ENCODE measurements around the gene PRR5L. TPM values are rescaled to one million over a fixed set of nuclear protein-coding genes. Genes with fewer than 3 reads are reported as not detected.
"Not testable (repeated sequence)": the region's sequence is repeated elsewhere in the genome, so short reads cannot be mapped to it uniquely, and the experiment has no call there.

The PRR5L gene
- polyA plus RNA-seq, 3 donors: 0.75 to 7.3 (median 2.8) TPM

DNA sequence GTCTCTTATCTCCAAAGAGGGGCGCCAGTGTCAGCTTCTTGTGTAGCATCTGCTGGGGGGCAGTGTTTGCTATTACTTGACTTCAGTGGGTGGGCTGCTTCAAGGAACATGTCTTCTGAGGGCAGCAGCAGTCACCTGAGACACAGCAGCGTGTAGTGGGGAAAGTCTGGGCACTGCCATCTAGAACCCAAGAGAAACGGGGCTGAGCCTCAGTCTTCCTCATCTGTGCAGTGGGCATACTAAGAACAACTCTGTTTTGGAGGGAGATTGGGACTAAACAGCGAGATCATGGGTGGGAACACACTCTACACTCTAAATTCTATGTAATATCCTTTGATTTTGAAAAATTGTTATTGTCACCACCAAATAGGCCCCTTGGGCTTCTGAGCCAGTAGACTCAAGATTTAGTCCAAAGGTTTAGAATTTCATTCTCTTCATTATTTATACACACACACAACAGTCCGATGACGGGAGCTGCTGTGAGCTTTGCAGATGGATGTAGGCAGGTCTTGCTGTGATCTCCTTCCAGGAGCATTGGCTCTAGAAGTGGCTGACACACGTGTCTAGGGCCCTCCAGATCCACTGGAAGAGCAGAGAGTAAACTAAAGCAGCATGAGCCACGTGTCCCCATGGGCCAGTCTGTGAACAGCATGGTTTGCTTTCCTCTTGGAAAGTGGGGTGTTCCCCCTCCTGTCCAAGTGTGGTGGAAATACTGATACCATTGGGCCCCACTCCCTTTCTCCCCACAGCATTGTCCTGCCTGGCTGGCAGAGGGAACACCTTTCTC lies 162.2 kb downstream of the PRR5L start:
- 75 to 89% (median 89%) methylated on average over 8 of the region's 8 CpGs for WGBS, 3 donors
- H3K27ac ChIP-seq (ENCODE audit: low read depth, low read length): no peak overlapping the region

DNA sequence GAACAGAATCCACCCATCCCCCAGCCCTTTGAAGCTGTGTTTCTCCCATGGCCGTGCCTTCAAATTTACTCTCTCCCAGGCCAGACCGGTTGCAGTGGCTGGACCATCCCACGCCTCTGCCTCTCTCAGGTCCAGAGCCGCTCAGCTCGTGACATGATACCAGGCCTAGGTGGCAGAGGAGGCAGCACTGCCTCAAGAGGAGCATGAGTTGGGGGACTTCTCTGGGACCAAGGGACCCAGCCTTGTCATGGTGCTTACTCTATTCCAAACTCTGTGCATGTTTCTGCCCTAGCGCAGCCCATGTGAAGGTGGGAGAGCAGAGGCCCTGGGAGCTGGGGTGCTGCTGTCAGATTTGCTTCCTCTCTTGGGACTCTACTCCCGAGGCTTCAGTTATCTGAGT lies 163.0 kb downstream of the PRR5L start:
- no peak overlapping the region for H3K27ac ChIP-seq (ENCODE audit: low read depth, low read length)
- 77 to 93% (median 87%) methylated on average over 7 of the region's 7 CpGs for WGBS, 3 donors

DNA sequence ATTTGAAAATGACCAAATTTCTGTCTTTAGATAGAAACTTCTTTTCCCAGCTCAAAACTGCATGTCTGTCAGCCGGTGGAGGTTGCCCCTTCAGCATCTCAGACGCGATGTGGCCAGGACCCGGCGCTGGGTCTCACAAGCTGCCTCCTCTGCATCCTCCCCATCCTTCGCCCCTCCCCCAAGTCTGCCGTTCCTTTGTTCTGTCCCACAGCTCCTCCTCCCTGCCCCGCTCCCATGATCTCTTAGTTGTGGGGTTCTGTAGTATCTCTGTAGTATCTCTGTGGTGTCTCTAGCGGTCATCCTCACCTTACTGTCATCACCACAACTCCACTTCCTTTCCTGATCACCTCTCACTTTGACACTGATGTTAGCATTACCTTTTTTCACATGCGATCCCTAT lies 164.1 kb downstream of the PRR5L start:
- H3K27ac ChIP-seq (ENCODE audit: low read depth, low read length): no peak overlapping the region
- 64 to 92% (median 88%) methylated on average over 10 of the region's 10 CpGs for WGBS, 3 donors

DNA sequence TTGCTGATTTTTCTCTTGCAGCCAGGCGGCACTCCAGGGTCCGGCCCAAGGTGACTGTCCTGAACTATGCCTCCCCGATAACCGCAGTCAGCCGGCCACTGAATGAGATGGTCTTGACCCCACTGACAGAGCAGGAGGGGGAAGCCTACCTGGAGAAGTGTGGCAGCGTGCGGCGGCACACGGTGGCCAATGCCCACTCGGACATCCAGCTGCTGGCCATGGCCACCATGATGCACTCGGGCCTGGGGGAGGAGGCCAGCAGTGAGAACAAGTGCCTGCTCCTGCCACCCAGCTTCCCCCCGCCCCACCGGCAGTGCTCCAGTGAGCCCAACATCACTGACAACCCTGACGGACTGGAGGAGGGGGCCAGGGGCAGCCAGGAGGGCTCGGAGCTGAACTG lies 166.2 kb downstream of the PRR5L start:
- no peak overlapping the region for H3K27ac ChIP-seq (ENCODE audit: low read depth, low read length)
- 93 to 96% (median 96%) methylated on average over 15 of the region's 15 CpGs for WGBS, 3 donors

DNA sequence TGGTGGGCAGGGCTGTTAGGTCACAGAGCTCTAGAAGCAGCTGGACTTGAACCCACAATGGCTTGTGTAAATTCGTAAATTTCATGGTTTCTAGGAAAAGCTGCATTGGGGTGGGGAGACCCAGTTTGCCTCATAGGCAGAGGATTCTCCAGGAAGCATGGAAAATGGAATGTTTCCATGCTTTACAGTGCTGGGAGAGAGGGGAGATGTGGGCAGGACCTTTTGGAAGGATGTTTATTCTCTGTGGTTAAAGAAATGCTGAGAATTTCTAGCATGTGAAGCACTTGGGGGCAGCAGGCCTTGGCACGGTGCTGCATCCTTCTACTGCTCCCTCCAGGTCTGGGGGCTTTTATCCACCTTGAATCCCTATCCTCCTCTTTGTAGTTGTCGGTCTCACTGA lies 167.7 kb downstream of the PRR5L start:
- no peak overlapping the region for H3K27ac ChIP-seq (ENCODE audit: low read depth, low read length)
- 53 to 83% (median 79%) methylated on average over 3 of the region's 3 CpGs for WGBS, 3 donors

DNA sequence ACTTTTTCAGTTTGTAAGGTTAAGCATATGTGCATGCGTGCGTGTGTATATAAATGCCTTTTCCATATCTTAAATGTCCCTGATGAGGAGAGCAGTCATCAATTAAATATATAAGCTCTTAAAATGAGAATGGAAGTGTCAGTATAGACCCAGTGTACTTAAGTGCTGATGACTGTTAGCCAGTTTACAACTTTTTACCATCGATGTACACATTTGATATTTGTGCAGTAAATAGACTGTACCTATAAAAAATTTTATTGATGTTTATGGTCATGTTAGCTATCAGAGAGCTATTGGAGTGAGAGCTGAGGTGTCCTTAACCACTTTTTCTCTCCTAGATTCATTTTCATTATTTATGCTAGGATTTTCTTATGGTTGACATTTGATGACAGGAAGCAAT lies 168.6 kb downstream of the PRR5L start:
- H3K27ac ChIP-seq (ENCODE audit: low read depth, low read length): no peak overlapping the region
- 78 to 91% (median 82%) methylated on average over 3 of the region's 3 CpGs for WGBS, 3 donors

DNA sequence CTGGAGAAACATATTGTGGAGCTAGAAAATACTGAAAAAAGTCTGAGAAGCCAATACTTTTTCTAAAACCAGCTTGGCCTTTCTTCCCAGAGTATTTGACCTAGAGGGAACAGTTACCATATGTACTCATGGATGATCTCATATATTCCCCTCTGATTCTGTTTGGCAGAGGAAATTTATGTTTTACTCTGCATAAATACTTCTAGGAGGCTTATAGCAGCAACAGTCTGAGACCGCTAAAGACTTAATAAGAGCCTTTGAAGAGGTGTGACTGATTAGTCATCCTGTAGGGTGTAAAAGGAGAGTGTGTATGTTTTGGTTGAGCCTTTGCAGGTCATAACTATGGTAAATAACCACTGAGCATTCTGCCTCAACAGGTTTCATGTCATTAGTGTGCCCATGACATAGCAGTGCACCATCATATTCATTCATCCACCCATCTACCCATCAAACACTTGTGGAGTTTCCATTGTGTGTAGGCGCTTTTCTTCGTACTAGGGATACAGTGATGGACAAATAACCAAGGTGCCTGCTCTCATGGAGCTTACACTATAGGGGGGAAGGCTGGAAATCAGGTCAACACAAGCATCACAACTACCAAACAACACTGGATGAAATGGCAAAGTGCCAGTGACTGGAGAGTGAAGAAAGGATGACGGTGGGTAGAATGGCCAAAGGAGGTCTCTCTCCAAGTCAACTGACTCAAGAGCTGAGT lies 169.5 kb downstream of the PRR5L start:
- WGBS, 3 donors: 95 to 97% (median 96%) methylated on average over 4 of the region's 4 CpGs
- no peak overlapping the region for H3K27ac ChIP-seq (ENCODE audit: low read depth, low read length)

DNA sequence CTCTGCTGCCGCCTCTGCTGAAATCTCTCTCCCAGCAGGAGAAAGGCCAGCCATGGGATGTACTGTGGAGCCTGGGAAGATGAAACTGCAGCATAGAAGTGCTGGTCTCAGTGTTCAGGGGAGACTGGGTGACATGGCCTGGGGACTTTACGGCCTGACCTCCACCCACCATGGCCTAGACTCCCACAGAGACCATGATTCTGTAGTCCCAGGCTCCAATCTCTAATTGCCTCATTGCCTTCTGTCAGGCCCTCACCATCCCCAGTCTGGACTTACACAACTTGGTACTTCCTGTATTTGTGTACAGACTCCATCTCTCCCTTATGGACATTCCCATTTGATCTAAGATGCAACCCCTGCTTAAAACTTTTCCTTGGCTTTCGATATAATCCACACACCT lies 170.9 kb downstream of the PRR5L start:
- 94 to 100% (median 98%) methylated on average over 3 of the region's 3 CpGs for WGBS, 3 donors

DNA sequence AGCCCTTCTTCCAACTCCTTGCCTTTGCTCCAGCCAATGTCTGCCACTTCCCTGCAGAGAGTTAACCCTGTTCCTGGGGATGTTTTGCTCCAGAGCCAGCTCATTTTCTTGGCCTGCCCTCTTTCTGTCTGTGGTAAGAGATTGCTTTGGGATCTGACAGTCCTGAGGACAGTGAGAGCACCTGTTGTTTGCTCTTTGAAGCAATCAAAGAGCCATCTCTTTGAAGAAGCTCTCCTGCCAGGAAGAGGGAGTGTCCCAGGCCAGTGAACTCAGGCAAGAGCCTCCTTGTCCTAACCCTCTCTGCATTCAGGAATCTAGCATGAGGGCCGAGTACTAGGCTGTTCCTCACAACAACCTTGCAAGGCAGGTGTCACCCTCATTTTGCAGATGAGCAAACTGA lies 171.8 kb downstream of the PRR5L start:
- H3K27ac ChIP-seq (ENCODE audit: low read depth, low read length): no peak overlapping the region
- WGBS, 3 donors: 77 to 95% (median 89%) methylated on average over 1 of the region's 1 CpG

More for the DNA sequence above, 170.9 kb downstream of the PRR5L start:
- H3K27ac ChIP-seq (ENCODE audit: low read depth, low read length): no peak overlapping the region

DNA sequence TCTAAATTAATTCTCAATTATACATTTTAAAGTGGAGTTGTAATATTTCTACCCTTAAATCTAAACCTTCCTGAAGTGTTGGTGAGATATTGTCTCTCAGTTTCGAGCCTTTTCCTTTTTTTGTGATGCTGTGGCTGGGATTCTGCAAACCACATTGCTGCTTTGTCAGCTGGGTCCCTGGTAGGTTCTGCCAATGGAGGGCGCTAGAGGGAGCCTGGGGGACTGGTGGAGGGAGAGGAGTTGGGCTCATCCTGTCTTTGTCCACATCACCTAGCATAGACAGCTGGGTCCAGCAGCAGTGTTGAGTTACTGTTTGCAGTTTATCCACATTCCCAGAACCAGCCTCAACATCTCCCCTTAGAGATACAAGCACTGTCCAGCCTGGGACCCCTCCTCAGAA lies 173.0 kb downstream of the PRR5L start:
- H3K27ac ChIP-seq (ENCODE audit: low read depth, low read length): no peak overlapping the region

DNA sequence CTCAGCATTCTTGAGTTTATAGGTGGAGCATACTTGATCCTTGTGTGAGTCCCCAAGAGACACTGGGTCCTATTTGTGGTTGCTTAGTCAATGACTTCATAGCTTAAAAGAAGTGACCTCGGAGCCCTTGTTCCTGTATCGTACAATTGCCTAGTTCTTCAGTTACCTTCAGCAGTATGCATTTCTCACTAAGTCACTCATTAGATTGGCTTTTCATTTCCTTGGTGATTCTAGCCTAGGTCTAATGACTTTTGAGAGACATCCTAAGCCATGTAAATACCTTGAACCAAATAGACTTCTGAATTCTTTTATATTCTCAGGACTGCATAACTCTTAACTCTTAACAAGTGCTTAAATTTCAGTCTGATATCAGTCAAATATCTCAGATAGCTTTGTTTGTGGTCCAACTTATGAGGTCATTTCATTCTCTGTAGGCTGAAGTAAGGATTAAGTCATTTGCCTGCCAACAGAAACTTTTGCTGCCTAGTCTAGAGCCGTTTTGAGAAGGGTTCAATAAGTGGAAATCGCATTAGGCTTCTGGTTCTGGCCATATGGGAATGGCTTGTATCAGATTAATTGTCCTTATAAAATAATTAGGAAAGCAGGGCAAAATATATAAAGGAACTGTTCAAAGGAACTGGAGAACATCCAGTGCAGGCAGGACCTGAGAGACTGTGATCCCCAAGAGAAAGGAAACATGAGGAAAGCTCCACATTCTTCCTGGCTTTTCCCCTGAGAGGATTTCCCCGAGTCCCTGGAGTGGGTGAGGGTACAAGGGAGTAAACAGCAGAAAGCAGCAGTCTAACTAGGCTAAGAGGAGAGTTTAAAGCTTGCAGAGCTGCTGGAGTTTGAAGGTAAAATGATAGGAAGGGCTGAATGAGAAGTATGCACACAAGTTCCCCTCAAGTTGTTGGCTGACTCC lies 174.1 kb downstream of the PRR5L start:
- no peak overlapping the region for H3K27ac ChIP-seq (ENCODE audit: low read depth, low read length)
- 42 to 58% (median 45%) methylated on average over 5 of the region's 5 CpGs for WGBS, 3 donors

More for the DNA sequence above, 173.0 kb downstream of the PRR5L start:
- WGBS, 3 donors: 58 to 67% (median 60%) methylated on average over 2 of the region's 2 CpGs

DNA sequence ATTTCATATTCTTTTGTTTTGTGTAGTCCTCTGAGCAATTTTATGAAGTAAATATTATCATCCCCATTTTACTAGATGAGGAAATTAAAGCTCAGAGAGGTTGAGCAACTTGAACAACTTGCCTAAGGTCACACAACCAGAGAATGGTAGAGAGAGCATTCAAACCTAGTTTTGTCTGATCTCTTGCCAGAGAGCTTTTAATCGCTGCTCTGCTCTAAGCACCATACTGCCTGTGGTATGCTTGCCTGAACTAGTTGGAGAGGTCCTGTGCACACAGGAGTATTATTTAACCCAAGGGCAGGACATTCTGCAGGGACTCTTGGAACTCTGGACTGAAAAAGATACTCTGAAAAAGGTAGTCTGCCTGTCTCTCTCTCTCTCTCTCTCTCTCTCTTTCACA lies 175.5 kb downstream of the PRR5L start:
- no peak overlapping the region for H3K27ac ChIP-seq (ENCODE audit: low read depth, low read length)
- 62 to 95% (median 85%) methylated on average over 1 of the region's 1 CpG for WGBS, 3 donors

DNA sequence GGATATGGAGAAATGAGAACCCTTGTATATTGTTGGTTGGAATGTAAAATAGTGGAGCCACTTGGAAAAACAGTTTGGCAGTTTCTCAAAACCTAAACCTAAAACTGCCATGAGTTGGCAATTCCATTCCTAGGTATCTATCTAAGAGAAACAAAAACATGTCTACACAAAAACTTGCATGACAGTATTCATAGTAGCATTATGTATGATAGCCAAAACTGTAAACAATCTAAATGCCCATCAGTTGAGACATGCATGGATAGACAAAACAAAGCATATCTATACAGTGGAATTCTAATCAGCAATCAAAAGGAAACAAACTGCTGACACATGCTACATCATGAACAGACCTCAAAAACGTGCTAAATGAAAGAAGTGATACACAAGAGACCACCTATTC lies 179.1 kb downstream of the PRR5L start:
- H3K27ac ChIP-seq (ENCODE audit: low read depth, low read length): no peak overlapping the region
- WGBS, 3 donors: 47 to 67% (median 48%) methylated on average over 1 of the region's 1 CpG

DNA sequence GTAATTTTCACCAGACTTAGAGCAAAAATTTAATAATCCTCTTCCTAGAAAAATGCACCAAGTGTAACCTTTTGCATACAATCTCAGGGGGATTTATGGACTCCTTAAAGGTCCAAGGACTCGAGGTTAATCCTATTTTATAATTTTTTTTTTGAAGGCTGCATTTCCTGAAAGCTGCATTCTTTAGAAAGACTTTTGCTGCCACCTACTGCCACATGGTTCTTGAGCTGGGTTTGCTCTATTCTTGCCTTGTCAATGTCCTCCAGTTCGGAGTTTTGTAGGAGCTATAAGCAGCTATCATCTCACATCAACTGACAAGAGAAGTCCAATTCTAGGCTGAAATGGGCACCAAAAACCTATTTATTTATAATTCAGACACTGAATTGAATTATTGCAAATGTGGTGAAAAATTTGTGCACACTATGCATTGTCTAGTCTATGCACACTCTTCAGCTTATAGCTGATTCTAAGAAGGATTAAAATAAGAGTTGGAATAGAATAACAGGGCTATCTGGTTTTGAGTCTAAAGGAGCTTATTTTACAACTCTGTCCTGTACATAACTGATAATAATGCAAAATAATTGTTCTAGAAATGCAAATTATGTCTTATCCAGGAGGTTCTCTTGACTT lies 182.7 kb downstream of the PRR5L start:
- H3K27ac ChIP-seq (ENCODE audit: low read depth, low read length): no peak overlapping the region
- 23 to 35% (median 26%) methylated on average over 2 of the region's 2 CpGs for WGBS, 3 donors

DNA sequence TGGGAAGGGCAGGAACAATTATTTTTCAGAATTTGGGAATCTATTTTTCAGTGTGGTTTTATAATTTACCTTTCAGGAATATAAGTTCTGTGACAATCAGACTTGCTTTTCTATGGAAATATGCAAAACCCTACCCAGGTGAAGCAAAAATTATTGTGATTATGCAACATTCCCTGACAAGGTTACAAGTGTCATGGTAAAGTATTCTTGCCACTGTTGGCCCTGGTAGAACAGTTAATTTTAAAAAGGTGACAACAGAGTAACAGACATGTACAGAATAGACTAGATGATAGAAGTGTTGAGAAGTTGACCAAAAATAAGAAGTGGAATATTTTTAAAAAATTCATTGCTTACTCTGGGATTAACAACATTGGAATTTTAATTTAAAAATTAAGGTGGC lies 184.7 kb downstream of the PRR5L start:
- no peak overlapping the region for H3K27ac ChIP-seq (ENCODE audit: low read depth, low read length)

DNA sequence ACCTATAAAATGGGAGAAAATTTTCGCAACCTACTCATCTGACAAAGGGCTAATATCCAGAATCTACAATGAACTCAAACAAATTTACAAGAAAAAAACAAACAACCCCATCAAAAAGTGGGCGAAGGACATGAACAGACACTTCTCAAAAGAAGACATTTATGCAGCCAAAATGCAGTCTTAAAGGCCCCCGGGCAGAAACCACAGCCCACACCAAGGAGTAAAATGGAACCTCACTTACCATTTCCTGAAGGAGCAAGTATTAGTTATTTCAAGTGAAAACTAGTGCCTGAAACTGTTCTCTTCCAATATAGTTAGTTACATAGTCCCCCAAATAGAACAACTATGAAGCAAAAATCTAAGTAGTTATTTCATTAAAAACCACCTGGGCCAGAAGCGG lies 187.0 kb downstream of the PRR5L start:
- not testable (repeated sequence) for H3K27ac ChIP-seq (ENCODE audit: low read depth, low read length)
- WGBS, 3 donors: 83 to 90% (median 86%) methylated on average over 3 of the region's 4 CpGs

DNA sequence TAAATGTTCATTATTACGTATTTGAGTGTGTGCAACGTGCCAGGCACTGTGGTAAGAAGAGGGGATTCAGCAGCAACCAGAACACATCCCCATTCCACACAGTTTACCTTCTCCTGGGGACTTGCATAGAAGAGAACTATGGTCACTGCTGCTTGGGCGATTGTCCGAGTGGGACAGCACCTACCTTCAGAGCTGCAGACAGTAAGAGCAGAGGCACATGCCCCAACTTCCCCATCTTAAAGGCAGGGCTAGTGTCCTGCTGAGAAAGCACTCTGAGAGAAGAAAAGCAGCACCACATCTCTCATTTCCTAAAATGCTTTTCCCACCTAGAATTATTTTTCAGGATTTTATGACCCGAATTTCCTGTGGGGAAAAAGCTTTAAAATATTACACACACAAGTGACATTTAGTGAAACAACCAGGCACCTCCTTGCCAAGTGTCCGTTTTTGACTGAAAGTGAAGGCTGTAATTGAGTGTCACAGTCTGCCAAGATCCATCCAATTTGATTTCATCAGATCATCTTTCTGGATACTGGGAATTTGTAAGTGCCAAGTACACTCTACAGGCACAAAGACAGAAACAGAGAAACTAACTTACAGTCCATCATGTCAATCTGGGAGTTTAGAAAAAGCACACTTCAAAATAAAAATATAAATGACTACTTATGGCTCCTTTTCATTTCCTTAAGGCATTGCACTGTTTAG lies 189.4 kb downstream of the PRR5L start:
- 74 to 83% (median 78%) methylated on average over 6 of the region's 6 CpGs for WGBS, 3 donors
- no peak overlapping the region for H3K27ac ChIP-seq (ENCODE audit: low read depth, low read length)

DNA sequence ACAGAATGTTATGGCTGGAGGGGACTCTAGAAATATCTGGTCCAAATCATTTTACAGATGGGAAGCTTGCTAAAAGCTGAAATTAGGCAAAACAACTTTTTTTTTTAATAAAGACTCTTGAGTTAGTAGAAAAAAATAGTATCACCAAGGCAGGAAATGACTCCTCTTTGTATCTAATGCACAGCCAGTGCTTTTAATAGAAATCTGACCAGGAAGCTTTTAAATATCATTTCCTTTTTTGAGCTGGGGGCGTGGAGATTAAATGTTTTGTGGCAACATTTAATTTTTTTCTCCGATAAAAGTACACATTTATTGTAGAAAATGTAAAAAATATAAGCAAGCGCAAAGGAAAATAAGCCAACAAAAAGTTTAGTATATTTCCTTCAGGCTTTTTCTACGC lies 191.5 kb downstream of the PRR5L start:
- 53 to 75% (median 59%) methylated on average over 4 of the region's 4 CpGs for WGBS, 3 donors
- no peak overlapping the region for H3K27ac ChIP-seq (ENCODE audit: low read depth, low read length)
